Stomach smooth muscle (tissue), 2 donors: Measurements from ENCODE around the gene TAS1R2.

ENCODE experiments used
- H3K27ac ChIP-seq: one replicate; pipeline ENCODE4 v1.7.0; 2013; ENCODE audit warnings: mild to moderate bottlenecking, low read length, inconsistent platforms
- H3K27me3 ChIP-seq, 2 donors: one replicate each; pipeline ENCODE4 v1.7.0; 2013; ENCODE audit warnings: low read length in 2 of 2; ENCODE audit not compliant: insufficient read depth in 2 of 2, control insufficient read depth in 1 of 2
- H3K36me3 ChIP-seq, 2 donors: one replicate each; pipeline ENCODE4 v1.7.0; 2013; ENCODE audit warnings: low read length in 2 of 2; ENCODE audit not compliant: control insufficient read depth in 2 of 2, insufficient read depth in 2 of 2
- H3K4me1 ChIP-seq: one replicate; pipeline ENCODE4 v1.7.0; 2013; ENCODE audit warnings: low read length; ENCODE audit not compliant: control insufficient read depth, insufficient read depth
- H3K4me3 ChIP-seq, 2 donors: one replicate each; pipeline ENCODE4 v1.7.0; 2013; ENCODE audit warnings: low read length in 2 of 2
- H3K9ac ChIP-seq, 2 donors: one replicate each; pipeline ENCODE4 v1.7.0; 2013; ENCODE audit warnings: low read length in 2 of 2, mild to moderate bottlenecking in 1 of 2
- H3K9me3 ChIP-seq, 2 donors: one replicate each; pipeline ENCODE4 v1.7.0; 2013; ENCODE audit warnings: low read length in 2 of 2; ENCODE audit not compliant: control insufficient read depth in 2 of 2
- donor health status: healthy.
- donor health status: Pancreatic carcinoma.

Gene TAS1R2

DNA sequence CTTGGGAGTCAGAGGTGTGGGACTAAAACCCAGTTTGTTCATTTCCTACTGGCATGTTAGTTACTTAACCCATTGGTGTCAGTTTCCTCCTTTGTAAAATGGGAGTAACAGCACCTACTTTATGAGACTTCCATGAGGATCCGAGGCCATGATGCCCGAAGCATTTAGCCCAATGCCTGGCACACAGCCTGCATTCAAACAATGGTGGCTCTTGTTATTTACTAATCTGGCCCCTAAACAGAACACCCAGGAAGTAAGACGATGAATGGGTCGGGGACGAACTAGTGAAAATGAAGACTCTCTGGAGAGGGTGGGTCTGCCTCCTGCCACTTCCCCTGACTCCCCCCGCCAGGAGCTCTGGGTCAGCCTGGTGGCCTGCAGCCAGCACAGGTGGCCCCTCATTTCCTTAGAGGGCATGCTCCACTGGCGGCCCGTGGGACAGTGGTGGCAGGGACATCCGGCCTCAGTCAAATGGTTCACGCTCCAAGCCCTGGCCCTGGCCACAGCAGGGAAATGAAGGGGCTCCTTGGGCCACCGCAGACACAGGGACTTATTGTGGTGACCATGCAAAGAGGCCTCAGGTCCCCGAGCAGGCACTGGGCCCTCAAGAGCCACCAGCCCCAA, 9.5 kb upstream of the TAS1R2 start:
- Histone ChIP-seq H3K4me3 (no peak overlapping the region), H3K27me3 (peaks cover 0 to 5% of the 10 kb centered on the region in 2 donors), H3K27ac (no peak overlapping the region)

DNA sequence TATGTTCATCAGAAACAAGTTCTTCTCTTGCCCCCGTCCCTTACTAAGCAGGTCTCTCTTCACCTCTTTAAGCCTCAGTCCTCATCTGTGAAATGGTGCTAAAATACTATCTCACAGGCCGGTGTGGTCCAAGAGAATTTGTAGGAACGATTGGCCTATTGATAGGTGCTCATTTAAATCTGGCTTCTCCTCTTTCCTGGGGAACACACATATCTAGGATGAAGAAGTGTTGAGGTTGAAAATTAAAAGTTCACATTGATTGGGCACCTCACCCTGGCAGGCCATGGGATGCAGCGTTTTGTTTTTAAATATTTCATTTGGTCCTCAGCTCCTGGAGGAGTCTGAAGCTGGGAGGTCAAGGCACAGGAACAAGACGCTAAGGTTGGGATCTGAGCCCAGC, 8.9 kb upstream of the TAS1R2 start:
- Histone ChIP-seq H3K27me3 (peaks cover 0 to 5% of the 10 kb centered on the region in 2 donors), H3K9ac (no peak overlapping the region), H3K4me3 (no peak overlapping the region), H3K9me3 (no peaks in the 10 kb centered on the region), H3K27ac (no peak overlapping the region), H3K36me3 (peaks cover 0 to 4% of the 10 kb centered on the region in 2 donors), H3K4me1 (no peaks in the 10 kb centered on the region)

More for the DNA sequence above, 9.5 kb upstream of the TAS1R2 start:
- Histone ChIP-seq H3K9me3 (no peaks in the 10 kb centered on the region), H3K36me3 (peaks cover 0 to 4% of the 10 kb centered on the region in 2 donors), H3K4me1 (no peaks in the 10 kb centered on the region), H3K9ac (no peak overlapping the region)

DNA sequence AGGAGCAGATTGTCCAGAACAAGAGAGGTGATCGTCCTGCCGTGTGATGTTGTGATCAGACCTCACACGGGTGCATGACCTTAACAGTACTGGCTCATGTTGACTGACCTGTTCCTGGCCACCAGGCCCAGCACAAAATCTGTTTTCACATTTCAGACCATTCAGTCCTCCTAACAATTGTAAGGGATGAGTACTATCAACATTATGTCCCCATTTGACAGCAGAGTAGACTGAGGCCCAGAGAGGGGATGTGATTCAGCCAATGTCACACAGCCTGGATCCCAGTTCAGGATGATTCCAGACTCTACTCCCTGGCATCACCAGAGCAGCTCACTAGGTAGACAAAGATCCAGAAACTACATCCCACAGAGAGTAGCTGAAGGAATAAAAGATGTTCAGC, 7.4 kb upstream of the TAS1R2 start:
- Histone ChIP-seq H3K9me3 (no peaks in the 10 kb centered on the region), H3K4me3 (no peak overlapping the region), H3K9ac (no peak overlapping the region), H3K4me1 (no peaks in the 10 kb centered on the region), H3K27me3 (peaks cover 0 to 5% of the 10 kb centered on the region in 2 donors), H3K27ac (no peak overlapping the region), H3K36me3 (no peaks in the 10 kb centered on the region)

DNA sequence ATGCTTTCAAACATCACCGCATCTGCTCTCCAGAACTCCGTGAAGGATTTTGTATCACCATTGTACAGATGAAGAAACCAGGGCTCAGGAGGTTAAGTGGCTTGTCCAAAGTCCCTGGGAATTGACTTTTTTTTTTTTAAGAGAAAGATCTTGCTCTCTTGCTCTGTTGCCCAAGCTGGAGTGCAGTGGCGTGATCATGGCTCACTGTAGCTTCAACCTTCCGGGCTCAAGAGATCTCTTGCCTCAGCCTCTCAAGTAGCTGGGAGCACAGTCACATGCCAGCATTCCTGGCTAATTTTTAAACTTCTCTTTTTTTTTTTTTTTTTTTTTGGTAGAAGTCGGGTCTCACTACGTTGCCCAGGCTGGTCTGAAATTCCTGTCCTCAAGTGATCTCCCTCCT, 6.9 kb upstream of the TAS1R2 start:
- Histone ChIP-seq H3K9ac (no peak overlapping the region), H3K27me3 (peaks cover 0 to 5% of the 10 kb centered on the region in 2 donors), H3K4me1 (no peaks in the 10 kb centered on the region), H3K27ac (no peak overlapping the region), H3K9me3 (no peaks in the 10 kb centered on the region), H3K36me3 (no peaks in the 10 kb centered on the region), H3K4me3 (no peak overlapping the region)

DNA sequence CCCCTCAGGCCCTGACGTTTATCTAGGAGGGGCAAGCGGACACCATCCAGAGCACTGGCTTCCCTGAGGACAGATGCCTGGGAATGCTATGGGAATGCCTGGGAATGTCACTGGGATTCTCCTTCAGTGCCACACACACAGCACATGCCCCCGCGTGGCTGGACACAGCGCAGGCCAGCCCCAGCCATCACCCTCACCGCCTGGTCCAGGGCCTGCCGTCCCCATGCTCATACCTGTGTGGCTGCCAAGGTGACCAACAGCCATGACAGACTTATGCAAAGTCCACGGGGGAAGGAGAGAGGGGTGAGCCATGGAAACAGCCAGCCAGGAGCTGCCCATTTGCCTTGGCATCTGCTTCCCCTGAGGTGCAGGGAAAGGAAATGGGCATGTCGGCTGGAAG, 5.7 kb upstream of the TAS1R2 start:
- H3K27me3 ChIP-seq = peaks cover 0 to 5% of the 10 kb centered on the region in 2 donors
- no peaks in the 10 kb centered on the region for H3K4me1 ChIP-seq
- H3K27ac ChIP-seq = no peak overlapping the region
- H3K9ac ChIP-seq = no peak overlapping the region
- H3K4me3 ChIP-seq = no peak overlapping the region
- H3K36me3 ChIP-seq = no peaks in the 10 kb centered on the region
- no peaks in the 10 kb centered on the region for H3K9me3 ChIP-seq

DNA sequence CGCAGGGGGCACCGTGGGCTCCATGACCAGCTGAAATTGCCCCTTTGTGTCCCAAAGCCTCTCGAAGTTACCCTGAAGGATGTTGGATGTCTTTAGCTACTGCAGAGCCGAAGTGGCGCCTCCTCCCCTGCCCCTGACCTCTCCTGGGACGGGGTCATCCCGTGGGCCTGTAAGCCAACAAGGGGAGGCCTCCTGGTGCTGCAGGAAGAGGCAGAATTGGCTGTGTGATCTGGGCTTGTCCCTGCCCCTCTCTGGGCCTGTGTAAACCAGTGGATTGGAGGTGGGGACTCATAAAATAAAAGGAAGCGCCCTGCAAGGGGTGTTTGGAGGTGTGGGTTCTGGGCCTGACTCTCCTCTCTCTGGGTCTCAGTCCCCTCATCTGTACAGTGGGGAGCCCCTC, 2.1 kb upstream of the TAS1R2 start:
- H3K9me3 ChIP-seq = no peaks in the 10 kb centered on the region
- H3K27ac ChIP-seq = no peak overlapping the region
- no peaks in the 10 kb centered on the region for H3K4me1 ChIP-seq
- H3K27me3 ChIP-seq = peaks cover 0 to 9% of the 10 kb centered on the region in 2 donors
- H3K4me3 ChIP-seq = no peak overlapping the region
- H3K9ac ChIP-seq = no peak overlapping the region
- no peaks in the 10 kb centered on the region for H3K36me3 ChIP-seq

DNA sequence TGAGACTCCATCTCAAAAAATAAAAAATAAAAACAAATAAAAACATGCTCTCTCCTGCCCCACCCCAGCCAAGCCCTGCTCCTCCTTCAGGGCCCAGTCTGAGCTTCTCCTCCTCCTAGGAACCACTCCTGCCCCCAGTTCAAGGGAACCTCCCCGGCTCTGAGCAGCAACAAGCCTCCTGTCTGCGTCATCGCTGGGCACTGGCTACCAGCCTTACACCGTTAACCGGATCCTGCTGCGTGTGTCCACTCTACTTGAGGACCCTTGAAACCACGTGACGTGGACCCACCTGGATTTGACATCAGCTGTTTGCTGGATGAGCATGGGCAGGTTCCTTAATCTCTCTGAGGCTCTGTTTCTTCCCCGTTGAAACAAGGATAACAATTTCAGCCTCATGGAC, 1.6 kb upstream of the TAS1R2 start:
- H3K4me3 ChIP-seq = no peak overlapping the region
- no peak overlapping the region for H3K9ac ChIP-seq
- no peaks in the 10 kb centered on the region for H3K9me3 ChIP-seq
- H3K36me3 ChIP-seq = no peaks in the 10 kb centered on the region
- no peak overlapping the region for H3K27ac ChIP-seq
- H3K27me3 ChIP-seq = peaks cover 0 to 9% of the 10 kb centered on the region in 2 donors
- no peaks in the 10 kb centered on the region for H3K4me1 ChIP-seq

DNA sequence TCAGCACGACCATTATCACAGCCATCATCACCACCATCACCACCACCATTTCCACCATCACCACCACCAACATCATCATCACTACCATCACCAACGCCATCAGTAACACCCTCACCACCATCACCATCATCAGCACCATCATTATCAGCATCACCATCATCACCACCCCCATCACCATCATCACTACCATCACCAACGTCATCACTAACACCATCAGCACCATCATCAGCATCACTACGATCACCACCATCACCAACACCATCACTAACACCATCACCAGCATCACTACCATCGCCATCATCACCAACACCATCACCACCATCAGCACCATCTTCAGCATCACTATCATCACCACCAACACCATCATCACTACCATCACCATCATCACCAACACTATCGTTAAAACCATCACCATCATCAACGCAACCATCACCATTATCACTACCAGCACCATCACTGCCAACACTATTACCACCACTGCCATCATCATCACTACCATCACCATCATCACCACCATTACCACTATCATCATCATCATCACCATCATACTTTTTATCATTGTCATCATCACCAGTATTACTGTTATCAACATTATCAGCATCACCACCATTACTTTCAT, 1.3 kb downstream of the TAS1R2 start:
- H3K9ac ChIP-seq = no peak overlapping the region
- H3K36me3 ChIP-seq = no peaks in the 10 kb centered on the region
- peaks cover 0 to 5% of the 10 kb centered on the region in 2 donors for H3K27me3 ChIP-seq
- H3K27ac ChIP-seq = no peak overlapping the region
- no peaks in the 10 kb centered on the region for H3K4me1 ChIP-seq
- H3K4me3 ChIP-seq = no peak overlapping the region
- no peaks in the 10 kb centered on the region for H3K9me3 ChIP-seq

DNA sequence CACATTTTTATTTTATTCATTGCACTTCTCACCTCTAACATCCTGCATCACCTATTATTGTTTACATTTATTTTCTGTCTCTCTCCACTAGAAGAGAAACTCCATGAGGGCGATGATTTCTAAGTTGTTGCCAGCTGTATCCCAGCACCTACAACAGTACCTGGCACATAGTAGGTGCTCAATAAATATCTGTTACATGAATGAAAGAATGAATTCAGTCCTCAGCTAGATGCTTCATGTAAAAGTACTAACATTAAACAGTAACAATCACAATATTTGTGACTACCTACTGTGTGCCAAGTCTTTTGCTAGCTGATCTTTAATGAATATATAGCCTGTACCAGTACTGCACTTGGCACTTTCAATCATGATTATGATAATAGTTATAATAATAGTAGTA, 3.0 kb downstream of the TAS1R2 start:
- no peaks in the 10 kb centered on the region for H3K9me3 ChIP-seq
- H3K4me1 ChIP-seq = no peaks in the 10 kb centered on the region
- no peak overlapping the region for H3K9ac ChIP-seq
- H3K36me3 ChIP-seq = no peaks in the 10 kb centered on the region
- peaks cover 0 to 12% of the 10 kb centered on the region in 2 donors for H3K27me3 ChIP-seq
- H3K4me3 ChIP-seq = no peak overlapping the region
- no peak overlapping the region for H3K27ac ChIP-seq

DNA sequence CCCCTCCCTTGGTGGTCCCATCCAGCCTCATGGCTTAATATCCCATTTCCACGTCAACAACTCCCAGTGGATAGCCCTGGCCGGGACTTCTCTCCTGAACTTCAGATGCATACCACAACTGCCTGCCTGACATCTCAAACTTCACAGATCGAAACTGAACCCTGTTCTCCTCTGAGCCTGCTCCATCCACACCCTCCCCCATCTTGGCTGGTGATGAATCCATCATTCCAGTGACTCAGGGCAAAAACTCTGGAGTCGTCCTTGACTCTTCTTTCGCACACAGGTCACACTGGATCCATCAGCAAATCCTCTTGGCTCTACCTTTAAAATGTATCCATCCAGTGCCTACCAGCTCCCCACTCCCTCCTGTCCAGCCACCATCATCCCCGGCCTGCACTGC, 3.9 kb downstream of the TAS1R2 start:
- Histone ChIP-seq H3K36me3 (no peaks in the 10 kb centered on the region), H3K27ac (no peak overlapping the region), H3K4me3 (no peak overlapping the region), H3K4me1 (no peaks in the 10 kb centered on the region), H3K27me3 (peaks cover 0 to 12% of the 10 kb centered on the region in 2 donors), H3K9me3 (no peaks in the 10 kb centered on the region), H3K9ac (no peak overlapping the region)

DNA sequence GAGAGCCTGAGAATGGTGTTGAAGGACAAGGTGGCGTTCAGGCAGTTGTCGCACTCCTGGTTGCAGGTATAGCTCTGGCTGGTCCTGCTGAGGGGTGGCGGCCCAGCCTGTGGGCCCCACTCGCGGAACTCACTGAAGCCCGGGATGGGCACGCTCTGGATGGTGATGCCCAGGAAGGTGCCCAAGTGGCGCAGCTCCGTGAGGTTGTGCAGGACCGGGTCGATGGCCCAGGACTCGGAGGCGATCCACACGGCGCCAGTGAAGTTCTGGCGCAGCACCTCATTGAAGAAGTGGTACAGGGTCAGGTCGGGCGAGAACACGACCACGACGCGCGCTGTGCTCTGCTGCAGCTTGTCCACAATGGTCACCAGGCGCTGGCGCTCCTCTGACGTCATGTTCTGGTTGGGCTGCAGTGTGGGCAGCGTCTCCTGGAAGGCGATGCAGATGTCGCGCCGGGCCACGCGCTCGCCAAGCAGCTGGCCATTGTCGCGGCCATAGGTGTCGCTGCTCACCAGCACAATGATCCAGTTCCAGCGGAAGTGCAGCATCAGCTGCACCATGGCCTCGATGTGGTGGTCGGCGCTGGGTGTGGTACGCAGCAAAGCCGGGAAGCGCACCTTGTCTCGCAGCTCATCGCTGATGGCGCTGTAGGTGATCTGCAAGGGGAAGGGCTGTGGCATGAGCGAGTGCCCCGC, 5.0 kb downstream of the TAS1R2 start:
- no peak overlapping the region for H3K27ac ChIP-seq
- no peaks in the 10 kb centered on the region for H3K36me3 ChIP-seq
- no peak overlapping the region for H3K4me3 ChIP-seq
- H3K27me3 ChIP-seq = peaks cover 0 to 10% of the 10 kb centered on the region in 2 donors
- H3K9me3 ChIP-seq = no peaks in the 10 kb centered on the region
- H3K9ac ChIP-seq = no peak overlapping the region
- H3K4me1 ChIP-seq = no peaks in the 10 kb centered on the region
